Measurements from ENCODE around the gene CHST7. TPM values are rescaled to one million over a fixed set of nuclear protein-coding genes. Genes with fewer than 3 reads are reported as not detected.

The CHST7 gene
- total RNA-seq, 2 donors from 2014 or later, result 8.8 to 28.9 TPM

- no peaks in the 10 kb centered on the region for H3K4me1 ChIP-seq (replicated peaks)
- no peak overlapping the region for H3K27ac ChIP-seq
- no peaks in the 10 kb centered on the region for H3K27me3 ChIP-seq (replicated peaks; ENCODE audit: insufficient read depth)
- no peaks in the 10 kb centered on the region for H3K36me3 ChIP-seq
- TF ChIP-seq POLR2AphosphoS5 (IDR thresholded peaks at IDR 0.05), result peak; percentile 58
- TF ChIP-seq CTCF (IDR thresholded peaks at IDR 0.05), result no peak
- no peaks in the 10 kb centered on the region for H3K9me3 ChIP-seq
- intact Hi-C loops (cut with DNase I), result no loop called here
- WGBS, result 5% methylated on average over 1 of the region's 1 CpG
- peak; percentile 4 for DNase-seq (ENCODE audit: low spot score)
- no peak overlapping the region for H3K4me3 ChIP-seq
Measured at GRCh38 chrX:46582966-46583365, 9.4 kb downstream of the CHST7 start.

GRCh38 chrX:46584736-46585135, 11.2 kb downstream of the CHST7 start:
- no peaks in the 10 kb centered on the region for H3K36me3 ChIP-seq
- WGBS, result 56% methylated on average over 2 of the region's 2 CpGs
- intact Hi-C loops (cut with DNase I), result no loop called here
- H3K27me3 ChIP-seq (replicated peaks; ENCODE audit: insufficient read depth), result no peaks in the 10 kb centered on the region
- H3K9me3 ChIP-seq, result no peaks in the 10 kb centered on the region
- H3K27ac ChIP-seq, result no peak overlapping the region
- DNase-seq (ENCODE audit: low spot score), result no peak
- H3K4me3 ChIP-seq, result no peak overlapping the region
- no peak for TF ChIP-seq CTCF (IDR thresholded peaks at IDR 0.05)
- TF ChIP-seq POLR2AphosphoS5 (IDR thresholded peaks at IDR 0.05), result no peak
- TF ChIP-seq POLR2A (IDR thresholded peaks at IDR 0.05), result no peak
- H3K4me1 ChIP-seq (replicated peaks), result no peaks in the 10 kb centered on the region

GRCh38 chrX:46587158-46587557, 13.6 kb downstream of the CHST7 start:
- Histone ChIP-seq H3K27ac (no peak overlapping the region), H3K4me3 (no peak overlapping the region), H3K36me3 (no peaks in the 10 kb centered on the region), H3K27me3 (replicated peaks; ENCODE audit: insufficient read depth) (no peaks in the 10 kb centered on the region), H3K9me3 (no peaks in the 10 kb centered on the region), H3K4me1 (replicated peaks) (no peaks in the 10 kb centered on the region)
- WGBS, result 37% methylated on average over 5 of the region's 5 CpGs
- intact Hi-C loops (cut with DNase I), result no loop called here
- DNase-seq (ENCODE audit: low spot score), result no peak
- TF ChIP-seq POLR2A (IDR thresholded peaks at IDR 0.05) (no peak), POLR2AphosphoS5 (IDR thresholded peaks at IDR 0.05) (no peak), CTCF (IDR thresholded peaks at IDR 0.05) (no peak)

GRCh38 chrX:46587753-46588171, 14.2 kb downstream of the CHST7 start:
- intact Hi-C loops (cut with DNase I), result no loop called here
- no peaks in the 10 kb centered on the region for H3K4me1 ChIP-seq (replicated peaks)
- no peaks in the 10 kb centered on the region for H3K9me3 ChIP-seq
- 17% methylated on average over 4 of the region's 5 CpGs for WGBS
- TF ChIP-seq CTCF (IDR thresholded peaks at IDR 0.05), result no peak
- no peak for TF ChIP-seq POLR2A (IDR thresholded peaks at IDR 0.05)
- no peak for TF ChIP-seq POLR2AphosphoS5 (IDR thresholded peaks at IDR 0.05)
- no peak overlapping the region for H3K4me3 ChIP-seq
- no peaks in the 10 kb centered on the region for H3K27me3 ChIP-seq (replicated peaks; ENCODE audit: insufficient read depth)
- no peak overlapping the region for H3K27ac ChIP-seq
- no peak for DNase-seq (ENCODE audit: low spot score)
- H3K36me3 ChIP-seq, result no peaks in the 10 kb centered on the region

- Histone ChIP-seq H3K4me1 (replicated peaks) (no peaks in the 10 kb centered on the region), H3K4me3 (no peak overlapping the region), H3K9me3 (no peaks in the 10 kb centered on the region), H3K27me3 (replicated peaks; ENCODE audit: insufficient read depth) (no peaks in the 10 kb centered on the region), H3K27ac (no peak overlapping the region), H3K36me3 (no peaks in the 10 kb centered on the region)
- intact Hi-C loops (cut with DNase I), result no loop called here
- DNase-seq (ENCODE audit: low spot score), result no peak
- WGBS, result 25% methylated on average over 4 of the region's 4 CpGs
- TF ChIP-seq CTCF (IDR thresholded peaks at IDR 0.05), result no peak
Measured at GRCh38 chrX:46588263-46588662, 14.7 kb downstream of the CHST7 start.

Data from prostate gland (tissue), 2 donors.